Stimulated activated CD4-positive, alpha-beta T cell treated with anti-CD3 and anti-CD28 coated beads, Interleukin-1b, Interleukin-23, amount 100 ng/mL, for 1 hour (primary cell): ENCODE measurements around the gene FAM162A.

Experiments used
- DNase-seq, 2 donors: peaks; one replicate each; pipeline ENCODE4 v3.0.0-alpha.2; 2020; ENCODE audit warnings: low read depth in 2 of 2

The FAM162A gene

GRCh38 chr3:122387709-122388108, 3.7 kb downstream of the FAM162A start:
- DNase-seq = no peak

- DNase-seq = no peak
Measured at GRCh38 chr3:122389197-122389596, 5.2 kb downstream of the FAM162A start.

GRCh38 chr3:122389892-122390291, 5.9 kb downstream of the FAM162A start:
- DNase-seq = no peak

DNA sequence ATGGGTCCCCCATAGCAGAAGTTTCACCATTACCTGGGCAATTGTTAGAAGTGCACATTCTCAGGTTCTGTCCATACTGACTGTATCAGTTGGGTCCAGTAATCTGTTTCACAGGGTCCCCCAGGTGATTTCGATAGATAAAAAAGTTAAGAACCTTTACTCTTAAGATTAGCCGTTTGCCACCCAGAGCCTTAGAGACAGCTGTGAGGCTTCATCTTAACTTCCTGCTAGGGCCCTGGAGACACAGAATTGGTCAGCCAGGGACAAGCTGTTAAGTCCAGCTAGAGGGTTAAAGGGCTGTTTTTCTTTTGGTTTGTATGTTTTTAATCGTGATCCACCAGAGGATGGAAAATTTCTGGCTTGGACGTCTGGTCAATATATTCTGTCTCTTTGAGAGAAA, 6.7 kb downstream of the FAM162A start:
- DNase-seq = no peak

DNA sequence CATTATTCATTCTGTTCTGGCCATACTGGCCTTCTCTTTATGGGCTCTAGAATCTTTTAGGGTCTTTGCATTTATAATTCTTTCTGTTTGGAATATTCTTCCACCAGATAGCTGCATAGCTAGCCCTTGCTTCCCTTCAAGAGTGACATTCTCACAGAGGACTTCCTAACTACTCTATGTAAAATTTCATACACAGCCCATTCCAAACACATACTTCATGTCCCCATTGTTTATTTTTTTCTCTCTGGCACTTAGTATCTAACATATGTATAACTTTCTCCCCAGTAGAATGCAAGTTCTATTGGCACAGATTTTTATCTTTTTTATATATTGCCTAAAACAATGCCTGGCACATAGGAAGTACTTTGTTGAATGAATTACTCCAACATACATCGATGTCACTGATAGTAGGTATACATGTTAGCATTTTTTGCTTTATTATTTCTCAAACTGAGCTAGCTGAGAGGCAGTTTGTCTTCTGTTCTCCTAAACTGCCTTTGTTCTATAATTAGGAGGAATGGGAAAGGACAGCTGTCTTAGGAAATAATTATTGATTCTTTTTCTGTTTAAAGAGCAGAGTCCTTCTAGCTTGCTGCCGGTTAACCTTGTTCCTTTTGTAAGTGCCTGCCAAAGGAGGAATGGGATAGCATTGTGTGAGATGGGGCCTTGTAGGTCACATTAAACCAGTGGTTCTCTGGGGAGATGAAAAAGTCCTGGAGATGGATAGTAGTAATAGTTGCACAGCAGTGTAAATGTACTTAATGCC, 7.9 kb downstream of the FAM162A start:
- DNase-seq = no peak

DNA sequence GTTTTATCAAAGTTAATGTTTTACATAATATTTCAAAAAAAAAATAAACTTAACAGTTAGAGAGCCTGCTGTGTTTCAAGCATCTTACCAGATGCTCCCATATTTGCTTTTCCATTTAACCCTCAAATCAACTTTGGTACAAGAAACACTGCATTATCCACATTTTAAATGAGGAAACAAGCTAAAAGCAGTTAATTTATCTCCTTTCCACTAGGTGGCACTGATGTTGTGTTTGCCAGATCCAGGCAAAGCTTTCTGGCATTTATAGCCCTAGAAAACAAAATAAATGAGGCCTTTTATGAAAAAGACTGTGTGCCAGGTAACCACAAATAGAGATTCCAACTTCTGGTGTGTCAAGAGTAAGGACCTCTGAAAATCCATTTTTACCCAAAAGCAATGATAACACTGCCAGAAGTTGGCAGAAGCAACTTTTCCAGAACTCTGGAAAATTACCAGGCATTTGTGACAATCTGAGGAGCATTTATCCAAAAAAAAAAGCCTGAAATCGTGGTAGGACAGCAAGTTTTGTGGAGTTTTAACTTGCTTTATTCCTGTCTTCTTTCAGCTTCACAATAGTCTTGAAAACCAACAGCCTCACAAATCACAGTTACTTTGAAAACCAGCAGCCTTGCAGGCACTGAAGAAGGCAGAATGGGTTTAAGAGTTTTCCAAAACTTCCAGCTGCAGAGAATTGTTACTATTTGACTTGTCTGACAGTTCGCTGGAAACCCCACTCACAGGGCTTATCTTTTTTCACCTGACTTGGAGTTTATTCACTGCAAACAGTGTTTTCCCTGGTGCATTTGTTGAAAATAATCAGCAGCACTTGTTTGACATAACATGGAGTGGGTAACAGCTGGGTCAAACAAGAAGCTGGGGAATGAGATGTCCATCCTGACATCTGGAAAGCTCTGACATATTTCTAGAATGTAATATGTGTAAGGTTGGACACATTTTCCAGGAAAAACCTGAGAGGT, 9.2 kb downstream of the FAM162A start:
- DNase-seq = no peak

- no peak for DNase-seq
Measured at GRCh38 chr3:122394173-122394572, 10.2 kb downstream of the FAM162A start.

DNA sequence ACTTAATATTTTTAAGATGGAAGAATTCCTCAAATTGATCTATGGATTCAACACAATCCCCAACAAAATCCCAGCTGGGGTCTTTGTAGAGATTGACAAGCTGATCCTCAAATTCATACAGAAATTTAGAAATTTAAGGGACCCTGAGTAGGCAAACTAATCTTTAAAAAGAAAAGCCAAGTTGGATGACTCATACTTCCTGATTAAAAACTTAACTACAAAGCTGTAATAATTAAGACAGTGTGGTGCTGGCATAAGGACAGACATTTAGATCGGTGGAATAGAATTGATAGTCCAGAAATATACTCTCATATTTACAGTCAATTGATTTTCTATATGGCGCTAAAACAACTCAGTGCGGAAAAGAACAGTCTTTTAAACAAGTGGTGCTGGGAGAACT, 11.6 kb downstream of the FAM162A start:
- DNase-seq = no peak

DNA sequence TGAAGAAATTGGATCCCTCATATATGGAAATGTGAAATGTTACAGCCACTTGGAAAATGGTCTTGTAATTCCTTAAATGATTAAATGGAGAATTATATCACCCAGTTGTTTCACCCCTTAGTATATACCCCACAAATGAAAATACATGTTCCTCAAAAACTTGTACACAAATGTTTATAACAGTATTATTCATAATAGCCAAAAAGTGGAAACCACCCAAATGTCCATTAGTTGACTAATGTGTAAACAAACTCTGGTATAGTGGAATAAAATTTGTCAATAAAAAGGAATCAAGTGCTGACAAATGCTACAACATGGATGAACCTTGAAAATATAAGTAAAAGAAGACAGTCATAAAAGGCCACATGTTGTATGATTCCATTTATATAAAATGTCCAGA, 12.5 kb downstream of the FAM162A start:
- no peak for DNase-seq

- DNase-seq = no peak
Measured at GRCh38 chr3:122397201-122397600, 13.2 kb downstream of the FAM162A start.

DNA sequence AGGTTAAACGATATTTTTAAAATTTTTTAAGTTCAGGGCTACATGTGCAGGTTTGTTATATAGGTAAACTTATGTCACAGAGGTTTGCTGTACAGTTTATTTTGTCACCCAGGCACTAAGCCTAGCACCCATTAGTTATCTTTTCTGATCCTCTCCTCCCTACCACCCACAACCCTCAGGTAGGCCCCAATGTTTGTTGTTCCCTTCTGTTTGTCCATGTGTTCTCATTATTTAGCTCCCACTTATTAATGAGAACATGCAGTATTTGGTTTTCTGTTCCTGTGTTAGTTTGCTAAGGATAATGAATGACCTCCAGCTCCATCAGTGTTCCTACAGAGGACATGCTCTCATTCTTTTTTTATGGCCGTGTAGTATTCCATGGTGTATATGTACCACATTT, 14.9 kb downstream of the FAM162A start:
- no peak for DNase-seq

DNA sequence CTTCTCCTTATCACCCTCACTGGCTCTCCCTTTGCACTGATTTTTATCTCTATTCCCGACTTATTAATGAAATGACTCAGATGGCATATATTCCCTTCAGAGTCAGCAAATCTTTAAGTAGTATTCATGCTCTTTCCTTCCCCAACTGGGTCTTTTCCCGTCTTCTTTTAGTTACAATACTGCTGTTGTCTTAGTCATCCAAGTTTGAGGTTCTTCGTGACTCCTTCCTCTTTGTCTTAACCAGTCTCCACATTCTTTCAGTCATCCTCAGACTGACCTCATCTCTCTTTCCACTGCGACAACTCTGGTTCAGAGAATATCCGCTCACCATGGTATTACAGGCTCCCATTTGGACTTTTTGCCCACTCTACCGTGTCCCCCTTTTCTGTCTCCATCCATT, 19.5 kb downstream of the FAM162A start:
- DNase-seq = no peak

DNA sequence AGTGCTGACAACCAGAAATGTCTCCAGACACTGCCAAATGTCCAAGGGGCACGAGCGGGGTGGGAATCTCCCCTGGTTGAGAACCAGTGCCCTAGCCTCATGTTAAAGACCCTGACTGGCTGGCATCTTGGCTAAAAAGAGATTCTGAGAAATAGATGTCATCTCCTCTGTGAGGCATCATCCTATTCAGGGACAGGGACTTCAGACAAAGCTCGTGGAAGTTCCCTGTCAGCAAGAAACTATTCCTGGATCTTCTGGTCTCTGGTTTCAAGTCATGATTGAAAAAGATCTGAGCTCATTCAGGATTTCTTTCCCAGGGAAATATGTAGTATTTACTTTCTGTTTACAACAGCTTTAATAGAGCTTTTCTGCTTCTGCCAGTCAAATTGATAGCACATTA, 21.0 kb downstream of the FAM162A start:
- DNase-seq = no peak

GRCh38 chr3:122406198-122406597, 22.2 kb downstream of the FAM162A start:
- DNase-seq = no peak

- no peak for DNase-seq
Measured at GRCh38 chr3:122407946-122408345, 24.0 kb downstream of the FAM162A start.

DNA sequence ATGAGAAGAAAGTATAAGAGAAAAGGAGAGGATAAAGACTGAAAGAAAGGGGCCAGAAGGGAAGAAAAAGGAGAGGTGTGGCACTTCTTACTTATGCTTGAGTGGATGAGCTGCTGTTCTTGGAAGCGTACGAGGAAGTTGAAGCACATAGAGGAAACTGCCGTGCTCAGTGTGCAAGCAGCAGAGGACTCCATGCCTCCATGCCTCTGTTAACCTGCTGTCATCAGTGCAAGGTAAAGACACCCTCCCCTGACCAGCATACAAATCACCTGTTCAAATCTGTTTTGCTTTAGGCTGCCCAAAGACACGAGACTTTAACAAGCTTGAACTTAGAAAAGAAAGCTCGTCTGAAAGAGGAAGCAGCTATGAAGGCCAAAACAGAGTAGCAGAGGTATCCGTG, 25.5 kb downstream of the FAM162A start:
- DNase-seq = no peak

DNA sequence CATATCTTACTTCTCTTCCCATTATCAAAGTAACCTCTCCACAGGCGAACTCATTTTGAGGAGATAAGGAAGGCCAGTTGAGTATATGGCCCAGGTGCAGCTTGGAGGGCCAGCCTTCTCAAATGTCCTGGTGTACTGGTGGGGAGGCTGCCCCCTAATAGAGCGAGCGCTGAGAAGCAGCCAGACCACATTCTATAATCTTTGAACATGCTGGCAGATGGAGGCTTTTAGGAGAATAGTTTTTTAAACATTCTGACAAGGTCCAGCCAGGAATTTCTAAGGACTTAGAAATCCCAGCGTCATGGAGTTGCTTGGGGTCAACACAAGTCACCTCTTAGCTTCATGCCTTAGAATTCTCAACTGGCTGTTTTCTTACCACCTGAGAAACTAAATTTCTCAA, 26.1 kb downstream of the FAM162A start:
- no peak for DNase-seq

DNA sequence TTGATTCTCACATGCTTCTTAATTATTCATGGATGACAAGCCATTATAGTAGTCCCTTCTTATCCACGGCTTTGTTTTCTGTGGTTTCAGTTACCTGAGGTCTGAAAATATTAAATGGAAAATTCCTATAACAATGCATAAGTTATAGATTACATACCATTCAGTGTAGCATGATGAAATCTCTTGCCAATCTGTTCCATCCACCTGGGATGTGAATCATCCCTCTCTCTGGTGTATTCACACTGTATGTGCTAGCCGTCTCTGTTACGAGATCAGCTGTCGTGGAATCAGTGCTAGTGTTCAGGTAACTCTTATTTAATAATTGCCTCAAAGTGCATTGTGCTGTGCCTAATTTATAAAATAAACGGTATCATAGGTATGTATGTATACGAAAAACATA, 26.7 kb downstream of the FAM162A start:
- no peak for DNase-seq

DNA sequence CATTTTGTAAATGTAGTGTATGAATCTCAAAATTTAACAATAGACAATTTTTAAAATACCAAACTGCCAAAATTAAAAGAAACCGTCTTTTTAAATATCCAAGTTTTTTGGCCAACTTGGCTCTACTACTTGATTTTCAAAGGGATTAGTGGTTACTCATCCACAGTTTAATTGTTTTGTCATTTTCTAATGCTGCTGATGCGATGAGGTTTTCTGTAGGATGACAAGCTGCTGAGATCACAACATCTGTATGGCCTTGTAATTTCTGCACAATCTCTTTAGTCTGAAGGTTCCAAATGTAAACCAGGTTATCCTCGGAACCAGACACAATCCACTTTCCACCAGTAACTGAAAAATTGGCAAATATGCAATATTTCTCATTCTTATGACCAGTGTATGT, 30.4 kb downstream of the FAM162A start:
- DNase-seq = no peak

DNA sequence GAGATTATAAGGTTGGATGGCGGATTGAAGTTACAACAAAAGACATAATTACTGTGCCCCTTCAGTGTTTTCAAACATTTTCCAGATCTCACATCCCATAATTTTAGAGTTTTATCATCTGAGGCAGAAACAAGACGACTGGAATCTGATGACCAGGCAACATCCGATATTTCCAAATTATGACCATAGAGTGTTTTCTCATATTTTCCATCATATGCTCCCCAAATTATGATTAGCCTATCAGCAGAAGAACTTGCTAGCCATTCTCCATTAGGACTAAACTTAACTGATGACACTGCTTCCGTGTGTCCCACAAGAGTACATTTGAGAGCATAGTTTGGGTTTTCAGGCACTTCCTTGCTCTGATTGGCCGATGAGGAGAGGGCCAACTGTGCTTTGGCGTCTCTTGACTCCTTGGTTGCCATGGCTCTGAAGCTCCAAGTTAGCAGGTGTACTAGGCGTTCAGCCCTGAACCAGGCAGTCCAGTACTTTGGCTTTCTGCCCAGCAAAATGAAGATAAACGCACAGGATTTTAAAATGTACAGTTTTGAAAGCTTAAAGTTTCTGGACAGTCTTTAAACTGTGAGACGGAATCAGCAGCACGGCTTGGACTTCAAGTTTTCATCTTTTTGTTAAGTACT, 31.2 kb downstream of the FAM162A start:
- no peak for DNase-seq

DNA sequence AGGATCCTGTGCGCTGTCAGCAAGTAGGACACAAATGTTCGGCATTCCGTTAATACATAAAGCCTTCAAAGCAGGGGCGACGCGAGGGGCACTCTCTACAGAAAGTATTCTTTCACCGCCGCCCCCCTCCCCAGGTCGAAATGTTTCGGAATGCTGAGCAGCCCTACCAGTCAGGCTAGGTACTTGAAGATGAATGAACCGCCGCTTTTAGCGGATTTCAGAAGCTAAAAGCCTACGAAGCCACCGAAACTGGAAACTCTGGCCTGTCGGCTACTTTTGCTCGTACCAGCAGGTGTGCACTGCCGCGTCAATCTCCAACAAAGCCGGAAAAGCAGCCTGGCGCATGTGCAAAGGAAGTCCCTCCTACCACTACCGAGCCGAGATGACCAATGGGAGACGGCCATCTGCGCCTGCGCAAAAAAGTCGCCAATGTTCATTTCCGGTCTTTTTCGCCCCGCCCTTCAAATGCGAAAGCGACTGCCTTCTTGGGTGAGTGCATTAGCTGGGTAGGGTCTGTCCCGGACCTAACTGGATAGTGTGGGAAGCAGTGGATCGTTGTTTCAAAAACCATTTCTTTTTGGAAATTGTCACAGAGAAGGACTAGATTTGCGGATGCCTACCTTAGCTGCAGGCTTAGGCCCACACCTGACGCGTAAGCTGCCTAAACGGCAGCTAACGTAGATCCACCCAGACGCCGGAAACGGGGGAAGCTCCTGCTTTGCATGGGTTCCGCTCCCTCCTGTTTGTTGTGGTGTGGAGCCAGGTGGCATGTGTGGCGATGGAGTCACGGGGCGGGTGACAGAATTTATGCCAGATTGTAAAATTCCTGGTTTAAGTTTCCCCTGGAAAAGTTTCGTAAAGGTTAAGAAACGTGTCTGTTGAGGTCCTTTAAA, 32.0 kb downstream of the FAM162A start, which contains the start of gene WDR5B:
Gene WDR5B, minus strand, starts transcription at position 301 of the 893 bp plus-strand sequence. CDS start 534 bp downstream, outside the sequence.
- peak; percentile 95 to 97 for DNase-seq
